ENCODE measurements around the gene CUL9. TPM values are rescaled to one million over a fixed set of nuclear protein-coding genes. Genes with fewer than 3 reads are reported as not detected.
"Not testable (repeated sequence)": the region's sequence is repeated elsewhere in the genome, so short reads cannot be mapped to it uniquely, and the experiment has no call there.

The CUL9 gene
- total RNA-seq (ENCODE audit: unreplicated experiment), result 51.6 TPM
- long read RNA-seq, partial matches to known transcripts, result 2 of 2 reads
- long read RNA-seq, other reads (novel, unspliced or antisense), result 0 of 2 reads

- peaks cover 13% of the 10 kb centered on the region for H3K27me3 Mint-ChIP-seq (ENCODE audit: unreplicated experiment)
- peak; percentile 77 for DNase-seq
- H3K9me3 Mint-ChIP-seq (ENCODE audit: unreplicated experiment), result peaks cover 2% of the 10 kb centered on the region
- peaks cover 13% of the 10 kb centered on the region for H3K4me1 Mint-ChIP-seq (ENCODE audit: low read depth, unreplicated experiment)
- H3K4me3 Mint-ChIP-seq (ENCODE audit: unreplicated experiment), result peak within 1 kb of the TSS; percentile 96
- peak within 1 kb of the TSS; percentile 71 for H3K27ac Mint-ChIP-seq (ENCODE audit: unreplicated experiment)
- no peak for TF ChIP-seq CTCF (IDR thresholded peaks at IDR 0.05; ENCODE audit: partially characterized antibody, unreplicated experiment)
- H3K36me3 Mint-ChIP-seq (ENCODE audit: unreplicated experiment), result peaks cover 11% of the 10 kb centered on the region
Observed at GRCh38 chr6:43181942-43182860, at the start of gene CUL9. CUL9 (plus strand) TSS chr6:43182196; CDS start chr6:43184311, 2,115 bp downstream.

GRCh38 chr6:43138267-43138666 is 43.7 kb upstream of the CUL9 start:
- Mint-ChIP-seq H3K9me3 (ENCODE audit: unreplicated experiment) (peaks cover 2% of the 10 kb centered on the region), H3K27me3 (ENCODE audit: unreplicated experiment) (peaks cover 3% of the 10 kb centered on the region), H3K36me3 (ENCODE audit: unreplicated experiment) (no peaks in the 10 kb centered on the region), H3K4me1 (ENCODE audit: low read depth, unreplicated experiment) (peaks cover 13% of the 10 kb centered on the region), H3K4me3 (ENCODE audit: unreplicated experiment) (no peak overlapping the region), H3K27ac (ENCODE audit: unreplicated experiment) (no peak overlapping the region)
- no peak for TF ChIP-seq CTCF (IDR thresholded peaks at IDR 0.05; ENCODE audit: partially characterized antibody, unreplicated experiment)
- DNase-seq, result no peak

- not testable (repeated sequence) for H3K27ac Mint-ChIP-seq (ENCODE audit: unreplicated experiment); H3K36me3 Mint-ChIP-seq (ENCODE audit: unreplicated experiment)
- peaks cover 21% of the 10 kb centered on the region for H3K4me1 Mint-ChIP-seq (ENCODE audit: low read depth, unreplicated experiment)
Observed at GRCh38 chr6:43139973-43140372, 42.0 kb upstream of the CUL9 start.

GRCh38 chr6:43141644-43142043 is 40.4 kb upstream of the CUL9 start:
- H3K27ac Mint-ChIP-seq (ENCODE audit: unreplicated experiment), result no peak overlapping the region
- TF ChIP-seq CTCF (IDR thresholded peaks at IDR 0.05; ENCODE audit: partially characterized antibody, unreplicated experiment), result no peak
- H3K36me3 Mint-ChIP-seq (ENCODE audit: unreplicated experiment), result no peaks in the 10 kb centered on the region
- DNase-seq, result no peak
- peaks cover 21% of the 10 kb centered on the region for H3K4me1 Mint-ChIP-seq (ENCODE audit: low read depth, unreplicated experiment)
- peaks cover 5% of the 10 kb centered on the region for H3K27me3 Mint-ChIP-seq (ENCODE audit: unreplicated experiment)
- H3K9me3 Mint-ChIP-seq (ENCODE audit: unreplicated experiment), result peaks cover 4% of the 10 kb centered on the region
- H3K4me3 Mint-ChIP-seq (ENCODE audit: unreplicated experiment), result no peak overlapping the region

More at GRCh38 chr6:43139973-43140372, 42.0 kb upstream of the CUL9 start:
- H3K9me3 Mint-ChIP-seq (ENCODE audit: unreplicated experiment); DNase-seq; H3K4me3 Mint-ChIP-seq (ENCODE audit: unreplicated experiment); H3K27me3 Mint-ChIP-seq (ENCODE audit: unreplicated experiment): not testable (repeated sequence)

- Mint-ChIP-seq H3K36me3 (ENCODE audit: unreplicated experiment) (no peaks in the 10 kb centered on the region), H3K27me3 (ENCODE audit: unreplicated experiment) (peaks cover 4% of the 10 kb centered on the region), H3K9me3 (ENCODE audit: unreplicated experiment) (peaks cover 4% of the 10 kb centered on the region), H3K4me1 (ENCODE audit: low read depth, unreplicated experiment) (peaks cover 21% of the 10 kb centered on the region), H3K4me3 (ENCODE audit: unreplicated experiment) (no peak overlapping the region), H3K27ac (ENCODE audit: unreplicated experiment) (peak overlapping the region; percentile 55)
- TF ChIP-seq CTCF (IDR thresholded peaks at IDR 0.05; ENCODE audit: partially characterized antibody, unreplicated experiment), result no peak
- DNase-seq, result no peak
Observed at GRCh38 chr6:43142101-43142500, 39.9 kb upstream of the CUL9 start.
